ENCODE measurements around the gene KNSTRN.
A peak's percentile ranks its signal among the peaks of the same experiment; 100 is the strongest.

Gene KNSTRN

DNA sequence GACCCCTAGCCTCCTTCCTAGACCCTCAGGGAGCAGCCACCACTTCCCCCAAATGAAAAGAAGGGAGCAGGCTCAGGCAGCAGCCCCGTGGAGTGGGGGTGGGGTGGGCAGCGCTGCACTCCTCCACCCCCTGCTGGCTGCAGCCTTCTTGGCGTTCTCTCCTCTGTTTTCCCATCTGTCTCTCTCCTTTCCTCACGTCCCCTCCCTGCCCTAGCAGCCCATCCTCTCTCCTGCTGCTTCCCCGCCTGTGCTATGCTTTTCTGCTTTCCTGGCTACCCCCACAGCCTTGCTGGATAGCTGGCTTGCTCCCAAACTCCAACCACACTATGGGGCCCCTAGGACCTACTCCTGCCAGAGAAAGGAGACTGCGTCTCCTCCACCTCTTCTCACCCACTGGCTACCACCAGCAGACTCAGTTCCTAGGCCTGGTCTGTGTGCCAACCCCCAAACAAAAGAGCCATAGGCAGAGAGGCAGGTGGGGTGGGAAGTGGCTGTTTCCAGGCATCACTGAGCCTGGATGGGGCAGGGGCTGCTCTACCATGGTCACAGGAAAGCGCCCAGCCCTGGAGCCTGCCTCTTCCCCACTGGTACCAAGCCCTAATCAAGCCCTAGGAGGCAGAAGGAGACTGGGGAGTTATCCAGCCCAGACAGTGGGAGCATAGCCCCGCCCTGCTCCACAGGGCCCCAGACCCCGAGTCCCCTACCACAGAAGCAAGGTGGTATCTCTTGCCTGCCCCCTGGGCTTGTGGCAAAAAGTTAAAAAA is 27.9 kb upstream of the KNSTRN start:
- H3K36me3 ChIP-seq (ENCODE audit: control insufficient read depth, insufficient read depth, low read length): no peaks in the 10 kb centered on the region
- no peak overlapping the region for H3K4me3 ChIP-seq (ENCODE audit: low read depth, low read length)
- no peaks in the 10 kb centered on the region for H3K9me3 ChIP-seq (ENCODE audit: control insufficient read depth, low read length)
- no peak overlapping the region for H3K9ac ChIP-seq
- H3K27ac ChIP-seq: no peak overlapping the region
- H2AFZ ChIP-seq: no peak overlapping the region
- peaks cover 10% of the 10 kb centered on the region for H3K4me1 ChIP-seq
- H3K79me2 ChIP-seq: no peaks in the 10 kb centered on the region
- no peaks in the 10 kb centered on the region for H3K27me3 ChIP-seq (ENCODE audit: control insufficient read depth, insufficient read depth, low read length)
- TF ChIP-seq, protein P1, sequence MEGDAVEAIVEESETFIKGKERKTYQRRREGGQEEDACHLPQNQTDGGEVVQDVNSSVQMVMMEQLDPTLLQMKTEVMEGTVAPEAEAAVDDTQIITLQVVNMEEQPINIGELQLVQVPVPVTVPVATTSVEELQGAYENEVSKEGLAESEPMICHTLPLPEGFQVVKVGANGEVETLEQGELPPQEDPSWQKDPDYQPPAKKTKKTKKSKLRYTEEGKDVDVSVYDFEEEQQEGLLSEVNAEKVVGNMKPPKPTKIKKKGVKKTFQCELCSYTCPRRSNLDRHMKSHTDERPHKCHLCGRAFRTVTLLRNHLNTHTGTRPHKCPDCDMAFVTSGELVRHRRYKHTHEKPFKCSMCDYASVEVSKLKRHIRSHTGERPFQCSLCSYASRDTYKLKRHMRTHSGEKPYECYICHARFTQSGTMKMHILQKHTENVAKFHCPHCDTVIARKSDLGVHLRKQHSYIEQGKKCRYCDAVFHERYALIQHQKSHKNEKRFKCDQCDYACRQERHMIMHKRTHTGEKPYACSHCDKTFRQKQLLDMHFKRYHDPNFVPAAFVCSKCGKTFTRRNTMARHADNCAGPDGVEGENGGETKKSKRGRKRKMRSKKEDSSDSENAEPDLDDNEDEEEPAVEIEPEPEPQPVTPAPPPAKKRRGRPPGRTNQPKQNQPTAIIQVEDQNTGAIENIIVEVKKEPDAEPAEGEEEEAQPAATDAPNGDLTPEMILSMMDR (IDR thresholded peaks at IDR 0.05): peak; percentile 43
- no peak overlapping the region for H3K4me2 ChIP-seq (ENCODE audit: low read length)

DNA sequence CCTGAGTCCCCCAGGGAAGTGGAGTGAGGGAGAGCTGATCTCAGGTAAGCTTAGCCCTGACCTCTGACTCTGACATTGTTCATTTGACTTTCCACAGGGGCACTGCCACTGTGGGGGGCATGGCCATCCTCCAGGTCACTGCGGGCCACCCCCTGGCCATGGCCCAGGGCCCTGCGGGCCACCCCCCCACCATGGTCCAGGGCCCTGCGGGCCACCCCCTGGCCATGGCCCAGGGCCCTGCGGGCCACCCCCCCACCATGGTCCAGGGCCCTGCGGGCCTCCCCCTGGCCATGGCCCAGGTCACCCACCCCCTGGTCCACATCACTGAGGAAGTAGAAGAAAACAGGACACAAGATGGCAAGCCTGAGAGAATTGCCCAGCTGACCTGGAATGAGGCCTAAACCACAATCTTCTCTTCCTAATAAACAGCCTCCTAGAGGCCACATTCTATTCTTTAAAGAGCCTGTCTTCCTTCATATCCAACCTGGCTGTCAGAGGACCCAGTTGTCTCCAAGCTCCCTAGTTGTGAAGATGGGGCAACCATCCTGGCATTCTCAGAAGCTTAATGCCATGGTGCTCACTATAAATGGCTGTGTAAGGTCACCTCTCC is 26.4 kb upstream of the KNSTRN start:
- H3K27me3 ChIP-seq (ENCODE audit: control insufficient read depth, insufficient read depth, low read length): no peaks in the 10 kb centered on the region
- H3K4me2 ChIP-seq (ENCODE audit: low read length): no peak overlapping the region
- no peak overlapping the region for H2AFZ ChIP-seq
- H3K9me3 ChIP-seq (ENCODE audit: control insufficient read depth, low read length): no peaks in the 10 kb centered on the region
- no peaks in the 10 kb centered on the region for H3K79me2 ChIP-seq
- TF ChIP-seq, protein P1 (IDR thresholded peaks at IDR 0.05): no peak
- H3K27ac ChIP-seq: no peak overlapping the region
- H3K9ac ChIP-seq: no peak overlapping the region
- H3K4me1 ChIP-seq: peaks cover 10% of the 10 kb centered on the region
- no peaks in the 10 kb centered on the region for H3K36me3 ChIP-seq (ENCODE audit: control insufficient read depth, insufficient read depth, low read length)
- no peak overlapping the region for H3K4me3 ChIP-seq (ENCODE audit: low read depth, low read length)

DNA sequence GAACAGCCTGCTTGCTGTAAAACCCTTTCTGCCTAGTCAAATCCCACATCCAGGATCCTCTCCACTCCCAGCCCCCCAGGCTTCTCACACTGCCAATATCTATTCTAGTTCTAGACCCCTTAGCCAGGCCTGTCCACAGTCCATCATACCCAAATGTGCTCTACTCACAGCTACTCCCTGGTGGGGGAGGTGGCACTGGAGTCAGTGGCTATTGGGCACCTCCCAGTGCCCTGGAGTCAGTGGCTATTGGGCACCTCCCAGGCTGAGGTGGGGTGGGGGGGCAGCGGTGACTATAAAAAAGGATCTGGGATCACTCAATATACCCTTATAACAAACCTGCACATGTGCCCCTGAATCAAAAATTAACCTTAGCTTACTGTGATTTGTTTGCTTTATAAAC is 25.3 kb upstream of the KNSTRN start:
- H3K27ac ChIP-seq: no peak overlapping the region
- no peak overlapping the region for H3K4me2 ChIP-seq (ENCODE audit: low read length)
- H3K4me3 ChIP-seq (ENCODE audit: low read depth, low read length): no peak overlapping the region

DNA sequence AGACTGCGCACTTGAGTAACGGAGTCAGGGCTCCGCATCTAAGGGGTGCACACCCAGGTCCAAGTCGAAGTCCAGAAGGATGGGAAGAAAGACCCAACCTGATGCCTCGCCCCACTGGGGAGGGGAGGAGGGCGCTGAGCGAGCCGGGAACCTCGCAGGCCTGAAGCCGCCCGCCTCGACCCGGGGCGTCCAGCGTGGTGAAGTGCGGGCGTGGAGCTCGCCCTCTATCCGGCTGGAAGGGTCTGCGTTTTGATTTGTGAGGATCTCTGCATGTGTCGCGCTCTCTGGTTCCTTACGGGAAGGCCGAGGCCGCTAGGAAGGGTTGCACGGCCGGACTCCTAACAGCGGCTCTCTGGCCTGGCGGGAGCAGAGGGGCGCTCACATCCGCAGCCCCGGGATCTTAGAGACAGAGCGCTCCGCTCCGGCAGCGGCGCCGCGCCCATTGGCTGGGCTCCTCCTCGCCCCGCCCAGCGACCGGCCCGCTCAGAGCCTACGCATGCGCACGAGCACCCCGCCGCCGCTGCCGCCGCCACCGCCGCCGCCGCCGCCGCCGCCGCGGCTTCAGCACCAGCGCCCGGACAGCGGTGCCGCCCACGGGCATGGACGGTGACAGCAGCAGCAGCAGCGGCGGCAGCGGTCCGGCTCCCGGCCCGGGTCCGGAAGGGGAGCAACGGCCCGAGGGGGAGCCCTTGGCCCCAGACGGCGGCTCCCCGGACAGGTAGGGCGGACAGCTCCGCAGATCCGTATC is 24.6 kb upstream of the KNSTRN start, which contains the start of gene DISP2:
DISP2 (plus strand) TSS at position 497 of the 748 bp plus-strand sequence; CDS start at position 600, 103 bp downstream.
- Histone ChIP-seq H3K79me2 (no peaks in the 10 kb centered on the region), H3K27ac (no peak within 1 kb of the TSS), H3K4me2 (ENCODE audit: low read length) (peak within 1 kb of the TSS; percentile 54), H3K4me1 (peaks cover 10% of the 10 kb centered on the region), H2AFZ (peak within 1 kb of the TSS; percentile 81), H3K4me3 (ENCODE audit: low read depth, low read length) (peak within 1 kb of the TSS; percentile 31), H3K27me3 (ENCODE audit: control insufficient read depth, insufficient read depth, low read length) (no peaks in the 10 kb centered on the region), H3K9ac (no peak within 1 kb of the TSS), H3K9me3 (ENCODE audit: control insufficient read depth, low read length) (no peaks in the 10 kb centered on the region), H3K36me3 (ENCODE audit: control insufficient read depth, insufficient read depth, low read length) (no peaks in the 10 kb centered on the region)
- TF ChIP-seq, protein P1 (IDR thresholded peaks at IDR 0.05): no peak

More for the DNA sequence above, 25.3 kb upstream of the KNSTRN start:
- Histone ChIP-seq H3K9ac (no peak overlapping the region), H2AFZ (peak overlapping the region; percentile 65), H3K79me2 (no peaks in the 10 kb centered on the region), H3K9me3 (ENCODE audit: control insufficient read depth, low read length) (no peaks in the 10 kb centered on the region), H3K4me1 (peaks cover 10% of the 10 kb centered on the region), H3K27me3 (ENCODE audit: control insufficient read depth, insufficient read depth, low read length) (no peaks in the 10 kb centered on the region), H3K36me3 (ENCODE audit: control insufficient read depth, insufficient read depth, low read length) (no peaks in the 10 kb centered on the region)
- TF ChIP-seq, protein P1 (IDR thresholded peaks at IDR 0.05): no peak

All from parathyroid adenoma (tissue), 2 donors.